HG03469 (cell line): Measurements from ENCODE around the gene PPP1R12B.
"Not testable (repeated sequence)": the region's sequence is repeated elsewhere in the genome, so short reads cannot be mapped to it uniquely, and the experiment has no call there.

Experiments
- ATAC-seq: cut with Tn5 transposase; IDR thresholded peaks from one replicate; pipeline ENCODE4 v1.9.1; 2021; ENCODE audit warnings: mild to moderate bottlenecking, moderate library complexity, moderate number of reproducible peaks; ENCODE audit not compliant: unreplicated experiment

Gene PPP1R12B

DNA sequence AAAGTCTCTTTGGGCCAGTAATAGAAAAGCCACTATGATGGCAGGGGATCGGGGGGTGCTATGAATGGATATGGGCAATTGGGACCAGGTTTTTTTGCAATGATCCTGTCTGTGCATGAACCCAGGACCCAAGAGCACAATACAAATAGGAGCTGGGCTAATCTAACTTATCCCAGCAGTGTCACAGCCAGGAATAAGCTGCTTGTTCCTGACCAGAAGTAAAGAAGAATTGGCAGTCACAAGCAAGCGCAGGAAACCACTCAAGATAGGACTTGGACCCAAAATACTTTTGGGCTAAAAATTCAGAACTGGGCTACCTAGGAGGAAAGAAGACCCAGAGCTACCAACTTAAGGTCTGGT lies 172.3 kb downstream of the PPP1R12B start:
- ATAC-seq: not testable (repeated sequence)

GRCh38 chr1:202521484-202521883 lies 173.0 kb downstream of the PPP1R12B start:
- ATAC-seq: not testable (repeated sequence)

DNA sequence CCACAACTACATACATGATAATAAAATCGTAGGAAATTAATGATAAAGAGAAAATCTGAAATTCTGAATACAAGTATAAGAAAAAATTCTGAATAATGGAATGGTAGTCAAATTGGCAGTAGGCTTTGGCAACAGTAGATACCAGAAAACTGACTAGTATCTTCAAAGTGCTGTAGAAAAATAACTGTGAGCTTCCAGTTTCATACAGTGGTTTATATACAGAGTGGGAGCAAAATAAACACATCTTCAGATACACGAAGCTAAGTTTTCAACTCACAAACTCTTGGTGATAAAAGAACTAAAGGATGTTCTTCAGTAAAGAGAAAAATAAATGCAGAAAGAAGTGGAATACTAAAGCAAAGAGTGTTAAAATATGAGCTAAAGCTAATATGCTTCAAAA lies 173.4 kb downstream of the PPP1R12B start:
- ATAC-seq: no peak

- not testable (repeated sequence) for ATAC-seq
Measured at GRCh38 chr1:202526056-202526455, 177.6 kb downstream of the PPP1R12B start.

DNA sequence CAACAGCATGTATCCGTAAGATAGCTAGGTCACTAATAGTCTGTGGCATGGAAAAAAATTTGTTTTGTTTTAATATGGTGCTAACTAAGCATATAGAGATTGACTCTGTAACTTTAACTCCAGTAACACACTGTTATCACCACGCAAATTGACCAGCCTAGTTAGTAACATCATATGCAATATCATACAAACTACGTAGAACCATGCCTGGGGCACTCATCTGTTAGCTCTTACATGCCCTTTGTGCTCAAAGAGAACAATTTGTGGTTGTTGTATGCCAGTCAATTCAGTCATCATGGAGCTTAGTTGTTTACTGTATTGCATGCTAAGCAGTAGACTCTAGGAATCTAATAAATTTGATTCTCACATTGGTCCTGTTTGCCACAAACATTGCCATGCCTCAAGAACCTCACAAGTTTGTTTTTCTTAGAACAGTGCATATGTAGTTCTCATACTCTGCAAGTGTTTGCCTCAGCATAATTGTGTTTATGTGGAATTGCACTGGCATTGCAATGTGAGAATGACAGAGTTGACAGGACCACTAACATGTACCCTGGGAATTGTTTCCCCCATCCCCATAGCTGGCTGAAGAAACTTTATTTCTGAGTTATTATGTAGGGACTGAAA lies 179.7 kb downstream of the PPP1R12B start:
- not testable (repeated sequence) for ATAC-seq

- not testable (repeated sequence) for ATAC-seq
Measured at GRCh38 chr1:202530686-202531085, 182.2 kb downstream of the PPP1R12B start.

DNA sequence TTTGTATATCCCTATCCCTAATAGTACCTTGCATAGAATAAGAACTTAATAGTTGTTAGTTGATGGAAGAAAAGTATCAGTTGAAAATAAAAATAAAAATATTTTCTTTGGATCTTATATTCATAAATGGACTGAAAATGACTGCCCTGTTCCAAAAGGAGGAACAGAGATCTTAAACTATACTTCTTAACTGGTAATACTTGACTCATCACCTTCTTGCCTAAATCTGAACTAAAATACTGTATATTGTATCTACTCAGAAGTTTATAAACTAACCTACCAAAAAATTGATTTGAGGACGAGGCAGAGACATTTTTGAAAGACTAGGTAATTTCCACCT lies 182.9 kb downstream of the PPP1R12B start:
- ATAC-seq: no peak

- ATAC-seq: not testable (repeated sequence)
Measured at GRCh38 chr1:202531812-202532616, 183.5 kb downstream of the PPP1R12B start.

GRCh38 chr1:202539166-202539574 lies 190.7 kb downstream of the PPP1R12B start:
- ATAC-seq: not testable (repeated sequence)

GRCh38 chr1:202539583-202539982 lies 191.1 kb downstream of the PPP1R12B start:
- not testable (repeated sequence) for ATAC-seq

DNA sequence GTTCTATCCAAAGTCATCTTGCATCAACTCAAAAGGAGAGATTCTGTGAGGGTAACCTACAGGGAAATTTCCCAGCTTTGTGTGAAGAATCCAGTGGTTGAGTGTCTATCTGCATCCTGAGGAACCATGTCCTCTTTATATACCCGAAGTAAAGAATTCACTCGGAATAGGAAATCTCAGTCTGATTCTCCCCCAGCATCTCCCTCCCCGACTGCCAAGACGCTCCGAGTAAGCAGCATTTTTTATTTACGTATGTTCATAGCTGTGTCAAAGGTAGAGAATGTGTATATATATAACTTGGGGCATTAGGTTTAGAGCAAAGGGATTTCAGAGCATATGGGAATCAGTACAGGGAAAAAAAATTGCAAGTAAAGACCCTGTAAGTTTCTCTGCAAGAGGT lies 191.5 kb downstream of the PPP1R12B start:
- ATAC-seq: no peak

DNA sequence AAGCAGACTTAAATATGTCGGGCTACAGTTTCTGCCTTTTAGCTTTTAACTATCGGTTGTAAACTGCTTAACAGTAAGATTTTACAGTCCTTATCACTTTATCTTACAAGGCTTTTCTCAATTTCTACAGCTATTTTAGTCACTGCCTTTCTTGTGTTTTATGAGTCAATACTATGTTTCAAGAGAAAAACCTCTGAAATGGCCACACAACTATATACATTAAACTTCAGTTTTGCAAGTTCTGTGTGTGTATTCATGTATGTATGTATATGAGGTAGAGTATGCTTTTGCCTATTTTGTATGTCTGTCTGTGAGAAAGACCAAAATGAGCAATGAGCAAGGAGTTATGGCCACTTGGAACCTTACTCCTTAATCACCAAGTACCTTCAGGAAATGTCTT lies 191.9 kb downstream of the PPP1R12B start:
- ATAC-seq: no peak

DNA sequence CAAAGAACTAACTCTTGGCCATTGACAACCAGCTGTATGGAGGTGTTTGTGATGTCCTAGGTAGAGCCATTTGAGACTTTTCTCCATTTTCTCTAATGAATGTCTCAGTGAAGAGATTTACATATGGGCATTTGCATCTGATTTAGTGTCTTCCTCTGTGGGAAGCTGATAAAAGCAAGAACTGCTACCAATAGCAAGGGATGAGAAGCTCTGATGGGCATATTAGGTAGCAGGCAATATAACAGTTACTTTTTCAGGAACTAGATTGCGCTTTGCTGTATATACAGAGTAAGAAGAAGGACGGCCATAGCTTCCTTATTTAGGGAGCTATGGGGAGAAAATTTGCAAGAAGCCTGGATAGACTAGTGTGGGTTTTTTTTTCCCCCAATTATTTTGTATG lies 192.4 kb downstream of the PPP1R12B start:
- ATAC-seq: not testable (repeated sequence)

- ATAC-seq: not testable (repeated sequence)
Measured at GRCh38 chr1:202542415-202542814, 193.9 kb downstream of the PPP1R12B start.

- not testable (repeated sequence) for ATAC-seq
Measured at GRCh38 chr1:202543537-202543936, 195.0 kb downstream of the PPP1R12B start.

DNA sequence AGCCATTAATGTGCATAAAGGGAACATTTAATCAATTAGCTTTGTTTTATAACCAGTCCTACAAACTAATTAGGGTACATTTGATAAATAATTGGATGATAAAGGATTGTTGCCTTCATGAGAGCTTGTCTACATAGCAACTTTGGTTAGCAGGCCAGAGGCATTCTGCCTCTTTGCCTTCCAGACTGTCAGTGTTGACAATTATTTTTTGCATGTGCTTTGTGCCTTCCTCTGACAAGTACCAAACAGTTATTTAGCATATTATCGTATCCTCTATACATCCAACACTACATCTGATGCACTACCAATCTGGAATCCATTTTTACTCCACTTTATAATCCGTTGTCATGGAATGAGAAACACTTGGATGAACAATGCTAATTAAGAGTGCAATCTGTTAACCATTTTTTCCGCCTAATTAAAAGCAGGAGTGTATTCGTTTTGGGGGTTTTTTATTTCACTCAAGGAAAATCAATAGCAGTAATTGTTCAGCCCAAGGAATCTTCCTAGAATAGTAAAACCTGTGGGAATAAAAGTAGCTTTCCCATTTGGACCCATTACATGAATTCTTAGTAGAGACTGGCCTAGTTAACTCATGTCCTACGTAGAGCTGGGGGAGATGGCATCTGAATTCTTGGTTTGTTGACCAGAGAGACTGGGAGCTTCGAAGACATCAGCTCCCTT lies 196.4 kb downstream of the PPP1R12B start:
- not testable (repeated sequence) for ATAC-seq

DNA sequence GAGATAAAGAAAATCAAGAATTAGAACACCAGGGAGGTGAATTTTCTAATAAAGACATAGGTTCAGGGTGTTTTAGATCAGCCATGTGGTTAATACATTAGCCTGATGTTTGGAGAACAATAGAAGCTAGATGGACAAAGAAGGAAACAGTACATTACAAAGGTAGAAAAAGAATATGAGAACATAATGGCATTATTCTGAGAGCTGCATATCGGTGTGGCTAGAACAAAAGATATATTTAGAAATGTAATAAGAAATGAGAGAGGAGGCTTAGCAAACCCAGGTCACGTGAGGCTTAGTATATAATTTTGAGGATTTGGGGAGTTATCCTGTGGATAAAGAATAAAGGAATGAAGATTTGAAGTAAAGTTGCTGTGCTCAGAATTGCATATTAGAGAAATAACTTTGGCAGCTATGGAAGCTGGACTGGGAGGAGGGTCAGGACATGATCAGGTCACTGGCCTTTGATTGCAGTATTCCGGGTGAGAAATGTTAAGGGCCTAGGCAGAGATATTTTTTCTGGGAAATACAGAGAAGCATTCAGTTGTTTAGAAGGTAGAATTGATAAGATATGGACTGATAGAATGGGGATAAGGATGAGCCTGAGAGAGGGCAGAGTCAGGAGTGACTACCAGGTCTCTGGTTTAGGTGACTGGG lies 197.3 kb downstream of the PPP1R12B start:
- ATAC-seq: not testable (repeated sequence)

DNA sequence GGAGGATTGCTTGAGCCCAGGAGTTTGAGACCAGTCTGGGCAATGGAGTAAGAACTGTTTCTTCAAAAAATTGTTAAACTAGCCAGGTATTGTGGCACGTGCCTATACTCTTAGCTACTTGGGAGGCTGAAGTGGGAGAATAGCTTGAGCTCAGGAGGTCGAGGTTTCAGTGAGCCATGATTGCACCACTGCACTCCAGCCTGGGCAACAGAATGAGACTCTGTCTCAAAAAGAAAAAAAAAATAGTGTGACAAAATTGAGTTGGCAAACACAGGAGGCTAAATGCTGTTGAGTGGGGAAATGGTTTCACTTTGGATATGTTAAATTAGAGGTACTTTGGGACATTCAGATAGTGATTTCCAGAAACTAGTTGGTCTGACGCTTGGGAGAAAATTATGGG lies 197.9 kb downstream of the PPP1R12B start:
- not testable (repeated sequence) for ATAC-seq

DNA sequence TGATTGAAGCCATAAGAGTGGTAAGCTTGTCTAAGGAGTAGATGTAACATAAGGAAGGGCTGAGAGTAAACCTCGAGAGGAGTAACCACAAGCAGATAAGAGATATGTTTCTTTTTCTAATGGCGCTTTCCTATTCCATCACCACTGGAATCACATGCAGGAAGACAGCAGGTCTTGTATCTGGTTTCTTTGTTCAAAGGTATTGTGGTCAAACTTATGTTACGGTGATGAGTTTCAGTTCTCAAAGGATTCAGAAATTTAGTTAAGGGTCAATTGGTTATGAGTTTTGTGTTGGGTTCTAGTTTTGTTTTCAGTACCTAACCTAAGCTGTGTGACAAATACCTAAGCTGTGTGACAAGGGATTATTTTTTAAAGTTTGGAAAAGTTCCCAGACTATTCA lies 198.3 kb downstream of the PPP1R12B start:
- ATAC-seq: not testable (repeated sequence)

DNA sequence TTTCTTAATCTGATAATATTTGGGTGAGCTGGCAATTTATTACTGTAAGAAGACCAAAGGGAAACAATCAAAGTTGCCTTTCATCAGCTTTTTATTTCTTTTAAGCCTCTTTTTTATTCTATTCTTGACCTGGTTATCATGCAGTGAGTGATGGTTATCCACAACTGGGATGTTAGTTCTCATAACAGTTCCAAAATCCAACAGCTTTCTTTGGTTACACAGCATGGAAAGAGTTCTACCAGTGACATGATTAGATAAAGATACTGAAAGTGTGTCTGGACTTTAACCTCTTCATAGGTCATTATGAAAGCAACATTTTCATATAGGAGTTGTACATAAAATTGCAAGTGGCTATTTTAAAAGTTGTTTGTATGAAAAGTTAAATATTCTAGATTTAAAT lies 198.7 kb downstream of the PPP1R12B start:
- ATAC-seq: no peak

DNA sequence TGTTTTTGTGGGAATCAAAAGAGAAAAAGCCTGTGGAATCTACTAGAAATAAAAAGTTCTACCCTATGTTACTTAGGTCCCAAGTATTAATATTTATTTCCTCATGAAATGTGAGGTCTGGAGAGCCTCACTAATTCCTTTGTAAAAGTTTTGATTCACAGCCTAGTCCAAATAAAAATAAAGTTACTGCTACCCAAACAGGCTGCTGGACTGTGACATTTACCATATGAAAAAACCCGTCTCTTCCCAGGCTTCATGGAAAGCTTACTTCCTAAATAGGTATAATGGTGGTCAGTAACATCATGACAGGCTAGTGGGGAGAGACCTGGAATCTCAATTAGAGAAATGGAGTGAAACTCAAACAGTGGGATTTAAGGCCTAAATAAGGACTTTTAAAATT lies 201.6 kb downstream of the PPP1R12B start:
- ATAC-seq: not testable (repeated sequence)
